B cell (primary cell): Measurements from ENCODE around the gene SPN.
"Not testable (repeated sequence)": the region's sequence is repeated elsewhere in the genome, so short reads cannot be mapped to it uniquely, and the experiment has no call there.

ENCODE experiments used
- CTCF ChIP-seq: fragments of 200-600 bp; IDR thresholded peaks from one replicate; pipeline ENCODE4 v1.8.0; 2022; ENCODE audit warnings: antibody characterized with exemption, mild to moderate bottlenecking
- EZH2 ChIP-seq: IDR thresholded peaks from 2 replicates; pipeline ENCODE4 v1.6.1; 2012; ENCODE audit warnings: borderline replicate concordance, low read depth, mild to moderate bottlenecking, moderate library complexity, low read length; ENCODE audit not compliant: insufficient read depth, poor library complexity, severe bottlenecking

GRCh38 chr16:29616127-29616526 is 46.9 kb upstream of the SPN start:
- TF ChIP-seq EZH2, CTCF: not testable (repeated sequence)
